ENCODE data around the gene MFAP5.
"Not testable (repeated sequence)": the region's sequence is repeated elsewhere in the genome, so short reads cannot be mapped to it uniquely, and the experiment has no call there.

The MFAP5 gene

GRCh38 chr12:8675591-8676036, 13.0 kb upstream of the MFAP5 start:
- no peak for DNase-seq (ENCODE audit: low spot score)

- DNase-seq (ENCODE audit: low spot score) = no peak
These were observed 9.8 kb upstream of the MFAP5 start for GRCh38 chr12:8672381-8672780.

GRCh38 chr12:8668441-8668840, 5.8 kb upstream of the MFAP5 start:
- no peak for DNase-seq (ENCODE audit: low spot score)

GRCh38 chr12:8667270-8667669, 4.6 kb upstream of the MFAP5 start:
- DNase-seq (ENCODE audit: low spot score) = no peak

- DNase-seq (ENCODE audit: low spot score) = no peak
These were observed 3.1 kb upstream of the MFAP5 start for GRCh38 chr12:8665759-8666158.

- no peak for DNase-seq (ENCODE audit: low spot score)
These were observed 1.7 kb upstream of the MFAP5 start for GRCh38 chr12:8664228-8664913.

GRCh38 chr12:8661751-8662150, 875 bp downstream of the MFAP5 start:
- no peak for DNase-seq (ENCODE audit: low spot score)

GRCh38 chr12:8661016-8661415, 1.6 kb downstream of the MFAP5 start:
- no peak for DNase-seq (ENCODE audit: low spot score)

- DNase-seq (ENCODE audit: low spot score) = no peak
These were observed 4.3 kb downstream of the MFAP5 start for GRCh38 chr12:8658346-8658745.

GRCh38 chr12:8655421-8655820, 7.2 kb downstream of the MFAP5 start:
- no peak for DNase-seq (ENCODE audit: low spot score)

GRCh38 chr12:8648576-8649205, 13.9 kb downstream of the MFAP5 start:
- no peak for DNase-seq (ENCODE audit: low spot score)

GRCh38 chr12:8647968-8648367, 14.7 kb downstream of the MFAP5 start:
- DNase-seq (ENCODE audit: low spot score) = no peak

GRCh38 chr12:8644345-8645248, 18.0 kb downstream of the MFAP5 start:
- no peak for DNase-seq (ENCODE audit: low spot score)

- DNase-seq (ENCODE audit: low spot score) = no peak
These were observed 19.9 kb downstream of the MFAP5 start for GRCh38 chr12:8642775-8643174.

- DNase-seq (ENCODE audit: low spot score) = no peak
These were observed 22.7 kb downstream of the MFAP5 start for GRCh38 chr12:8639936-8640335.

- no peak for DNase-seq (ENCODE audit: low spot score)
These were observed 23.7 kb downstream of the MFAP5 start for GRCh38 chr12:8638951-8639350.

GRCh38 chr12:8637666-8638065, 25.0 kb downstream of the MFAP5 start:
- no peak for DNase-seq (ENCODE audit: low spot score)

GRCh38 chr12:8637244-8637643, 25.4 kb downstream of the MFAP5 start:
- DNase-seq (ENCODE audit: low spot score) = no peak

GRCh38 chr12:8636581-8636980, 26.0 kb downstream of the MFAP5 start:
- DNase-seq (ENCODE audit: low spot score) = no peak

GRCh38 chr12:8636007-8636346, 26.6 kb downstream of the MFAP5 start:
- DNase-seq (ENCODE audit: low spot score) = not testable (repeated sequence)

- DNase-seq (ENCODE audit: low spot score) = not testable (repeated sequence)
These were observed 27.2 kb downstream of the MFAP5 start for GRCh38 chr12:8635342-8636006.

- DNase-seq (ENCODE audit: low spot score) = no peak
These were observed 32.5 kb downstream of the MFAP5 start for GRCh38 chr12:8630131-8630530.

All from COLO829 (cell line).